HG02938 (cell line): ENCODE results near the gene KIF2A.
"Not testable (repeated sequence)": the region's sequence is repeated elsewhere in the genome, so short reads cannot be mapped to it uniquely, and the experiment has no call there.

ENCODE experiments used
- ATAC-seq: cut with Tn5 transposase; IDR thresholded peaks from one replicate; pipeline ENCODE4 v1.9.1; 2021; ENCODE audit warnings: mild to moderate bottlenecking, moderate library complexity; ENCODE audit not compliant: unreplicated experiment

KIF2A gene

DNA sequence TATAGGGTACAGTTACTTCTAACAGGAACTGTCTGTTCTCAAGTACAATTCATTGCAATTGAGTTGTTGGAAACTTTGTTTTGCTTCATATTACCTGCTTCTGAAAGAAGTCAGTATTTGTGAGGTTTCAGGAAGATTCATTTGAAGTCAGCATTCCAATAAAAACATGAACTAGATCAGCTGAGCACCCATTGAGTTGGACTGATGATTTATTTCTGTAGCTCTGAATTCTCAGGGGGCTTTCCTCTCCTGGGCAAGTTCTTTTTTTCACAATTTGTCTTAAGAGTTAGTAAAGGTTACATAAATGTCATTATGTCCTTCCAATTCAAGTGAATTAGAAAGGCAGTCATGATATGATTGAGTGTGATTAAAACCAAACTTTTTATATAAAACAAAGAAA, 16.2 kb upstream of the KIF2A start:
- no peak for ATAC-seq

GRCh38 chr5:62291829-62292228, 14.2 kb upstream of the KIF2A start:
- not testable (repeated sequence) for ATAC-seq

GRCh38 chr5:62296998-62297397, 9.0 kb upstream of the KIF2A start:
- no peak for ATAC-seq

DNA sequence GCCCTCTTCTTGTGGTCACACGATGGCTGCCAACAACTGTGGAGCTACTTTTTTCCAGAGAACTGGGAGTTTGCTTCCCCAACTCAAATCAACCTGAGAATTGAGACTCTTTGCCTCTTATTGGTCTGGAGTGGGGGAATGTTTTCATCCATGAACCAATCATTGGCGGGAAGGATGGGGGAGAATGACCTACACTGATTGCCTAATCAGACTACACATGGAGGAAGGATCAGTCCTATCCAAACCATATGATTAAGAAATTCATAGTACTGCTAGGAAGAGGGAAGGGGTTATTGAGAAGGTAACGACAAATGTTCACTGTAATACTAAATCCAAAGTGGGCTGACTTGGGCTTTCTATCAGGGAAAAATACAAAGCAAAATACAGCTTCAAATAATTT, 7.9 kb upstream of the KIF2A start:
- no peak for ATAC-seq

- no peak for ATAC-seq
Measured at GRCh38 chr5:62299101-62299500, 6.9 kb upstream of the KIF2A start.

- ATAC-seq: no peak
Measured at GRCh38 chr5:62299600-62299999, 6.4 kb upstream of the KIF2A start.

GRCh38 chr5:62305358-62305714, 670 bp upstream of the KIF2A start:
- ATAC-seq: no peak

- peak; percentile 20 for ATAC-seq
Measured at GRCh38 chr5:62306323-62306895, 403 bp downstream of the KIF2A start.

GRCh38 chr5:62306896-62307689, 1.1 kb downstream of the KIF2A start:
- ATAC-seq: peak; percentile 23

- ATAC-seq: no peak
Measured at GRCh38 chr5:62308439-62308838, 2.4 kb downstream of the KIF2A start.

DNA sequence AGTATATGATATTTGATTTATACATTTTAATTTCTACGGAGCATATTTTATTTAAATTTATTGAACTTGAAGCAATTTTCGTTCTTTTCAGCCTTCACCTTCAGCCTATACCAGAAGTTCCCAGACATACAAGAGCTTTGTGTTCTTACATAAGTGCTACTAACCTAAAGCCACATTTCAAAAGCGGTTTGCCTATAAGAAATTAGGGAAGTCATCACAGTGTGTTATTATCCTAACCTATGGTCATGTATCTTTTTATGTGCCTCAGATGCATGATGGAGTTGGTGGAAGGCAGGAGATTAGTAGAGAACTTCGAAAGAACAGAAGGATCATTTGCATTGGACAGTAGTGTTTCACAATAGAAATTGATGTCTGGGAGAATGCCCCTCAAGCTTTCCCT, 3.1 kb downstream of the KIF2A start:
- no peak for ATAC-seq

DNA sequence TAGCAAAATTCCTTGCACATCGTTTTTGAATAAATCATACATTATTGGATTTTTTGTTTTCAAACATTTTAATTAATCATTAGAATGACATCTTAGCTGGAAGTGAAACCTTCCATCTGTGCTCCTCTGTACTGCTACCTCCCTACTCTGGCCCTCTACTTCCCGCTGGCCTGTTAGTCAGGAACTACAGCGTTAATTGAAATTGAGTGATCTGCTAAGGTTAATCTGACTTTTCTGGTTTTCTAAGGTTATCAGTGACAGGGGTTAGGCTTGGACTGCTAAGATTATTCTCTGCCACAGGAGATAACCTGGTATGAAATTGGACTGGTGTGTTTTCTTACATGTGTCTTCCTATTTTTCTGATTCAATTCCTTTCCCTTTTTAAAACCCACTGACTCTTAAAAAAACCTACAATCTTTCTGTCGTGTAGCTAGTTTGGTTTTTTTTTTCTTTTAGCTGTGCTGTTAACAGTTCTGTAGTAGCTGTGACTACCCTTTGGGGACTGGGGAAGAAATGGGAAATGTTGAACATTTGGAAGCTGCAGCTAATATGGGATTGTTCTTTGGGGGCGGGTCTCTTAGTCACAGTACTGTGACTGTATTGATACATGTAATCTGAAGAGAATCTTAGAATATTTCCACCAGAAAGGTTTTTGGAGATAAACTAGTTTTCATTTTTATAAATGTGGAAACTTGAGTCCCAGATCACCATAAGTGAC, 4.6 kb downstream of the KIF2A start:
- ATAC-seq: no peak

DNA sequence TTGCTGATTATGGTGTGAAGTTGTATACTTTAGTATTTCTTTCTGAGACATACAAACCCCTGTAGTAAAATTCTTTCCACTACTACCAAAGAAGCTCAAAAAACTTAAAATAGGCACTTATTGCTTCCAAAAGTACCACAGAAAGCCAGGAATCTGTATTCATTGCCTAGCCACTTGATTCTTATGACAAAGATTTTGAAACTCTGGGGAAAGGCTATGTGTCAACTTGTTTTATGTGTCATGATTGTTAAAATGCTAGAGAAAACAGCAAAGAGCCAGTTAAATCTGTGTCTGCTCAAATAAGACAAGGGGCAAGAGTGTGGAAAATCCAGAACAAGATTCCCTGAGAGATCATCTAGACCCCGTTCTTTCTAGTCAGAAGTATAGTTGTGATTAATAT, 6.0 kb downstream of the KIF2A start:
- ATAC-seq: no peak

DNA sequence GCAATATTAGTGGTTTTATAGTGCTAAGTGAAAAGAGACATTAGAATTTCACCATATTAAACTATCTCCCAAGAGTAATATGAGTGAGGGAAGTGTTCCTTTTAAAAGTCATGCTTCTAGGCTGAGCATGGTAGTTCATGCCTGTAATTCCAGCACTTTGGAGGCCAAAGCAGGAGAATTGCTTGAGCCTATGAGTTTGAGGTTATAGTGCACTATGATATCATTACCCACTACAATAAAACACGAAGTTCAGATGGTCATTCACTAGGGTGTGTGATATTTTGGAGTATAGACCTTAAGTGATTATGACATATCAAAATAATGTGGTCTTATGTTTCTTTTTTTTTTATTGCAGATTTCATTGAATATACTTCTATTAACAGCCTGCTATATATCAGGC, 6.7 kb downstream of the KIF2A start:
- no peak for ATAC-seq

DNA sequence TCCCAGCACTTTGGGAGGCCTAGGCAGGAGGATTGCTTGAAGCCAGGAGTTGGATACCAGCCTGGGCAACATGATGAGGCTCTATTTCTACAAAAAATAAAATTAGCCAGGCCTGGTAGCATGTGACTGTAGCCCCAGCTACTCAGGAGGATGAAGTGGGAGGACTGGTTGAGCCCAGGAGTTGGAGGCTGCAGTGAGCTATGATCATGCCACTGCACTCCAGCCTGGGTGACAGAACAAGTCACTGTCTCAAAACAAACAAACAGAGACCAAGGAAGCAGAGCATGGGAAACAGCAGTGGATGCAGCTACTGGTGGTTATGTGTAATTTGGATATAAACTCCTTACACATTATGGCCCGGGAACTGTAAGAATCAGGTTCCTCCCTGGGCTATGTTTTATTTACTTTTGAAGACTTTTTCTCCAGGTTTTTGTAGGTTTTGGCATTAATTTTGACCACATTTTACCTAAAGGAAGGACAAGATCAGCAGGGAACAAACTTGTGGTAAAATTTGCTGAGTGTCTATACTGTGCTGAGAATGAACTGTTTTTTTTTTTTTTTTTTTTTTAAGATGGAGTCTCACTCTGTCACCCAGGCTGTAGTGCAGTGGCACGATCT, 8.3 kb downstream of the KIF2A start:
- no peak for ATAC-seq

DNA sequence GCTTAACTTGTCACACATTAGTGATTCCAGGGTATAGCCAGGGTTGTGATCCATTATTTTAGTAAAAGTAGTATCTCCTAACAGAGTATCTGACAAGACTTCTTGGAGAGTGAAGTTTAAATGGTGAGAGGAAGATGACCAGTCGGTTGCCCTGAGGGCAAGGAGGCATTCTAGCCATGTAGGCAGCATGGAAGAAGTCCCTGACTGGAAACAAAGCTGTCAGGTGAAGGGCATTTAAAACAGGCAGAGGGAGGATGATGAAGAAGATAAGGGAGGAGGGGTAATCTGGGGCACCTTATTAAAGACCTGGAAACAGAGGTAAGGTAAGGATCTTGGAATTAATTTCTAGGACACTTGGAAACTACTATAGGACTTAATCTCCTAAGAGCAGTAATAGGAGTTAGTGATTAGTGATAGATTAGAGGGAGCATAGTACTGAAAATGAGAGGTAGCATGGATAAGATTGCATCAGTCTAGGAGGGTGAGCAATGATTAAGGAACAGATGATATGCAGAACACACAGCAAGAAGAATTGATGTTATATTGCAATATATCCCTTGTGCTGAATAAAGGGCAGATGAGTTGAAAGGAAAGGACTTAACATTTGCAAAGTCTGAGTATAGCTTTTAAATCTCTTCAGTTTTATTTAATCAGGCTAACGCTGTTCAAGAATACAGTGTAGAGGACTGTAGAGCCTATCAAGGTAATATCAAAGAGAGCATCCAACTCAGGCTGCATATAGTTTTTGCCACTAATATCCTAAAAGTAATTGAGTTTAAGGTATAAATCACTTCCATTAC, 9.6 kb downstream of the KIF2A start:
- ATAC-seq: no peak

DNA sequence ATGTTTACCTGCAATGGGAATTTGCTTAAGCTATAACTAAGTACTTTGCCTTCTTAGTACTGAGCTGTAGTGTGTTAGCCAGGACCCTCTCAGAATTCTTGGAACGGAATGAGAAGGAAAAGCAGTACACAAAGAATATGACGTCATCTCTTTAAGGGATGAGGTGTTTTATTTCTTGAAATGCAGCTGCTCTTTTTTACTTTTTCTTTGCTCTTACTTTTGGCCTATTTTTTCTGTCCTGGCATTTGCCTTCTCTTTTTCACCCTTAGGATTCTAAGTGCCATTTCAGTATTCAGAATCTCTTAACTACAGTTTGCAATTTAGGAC, 10.1 kb downstream of the KIF2A start:
- no peak for ATAC-seq

DNA sequence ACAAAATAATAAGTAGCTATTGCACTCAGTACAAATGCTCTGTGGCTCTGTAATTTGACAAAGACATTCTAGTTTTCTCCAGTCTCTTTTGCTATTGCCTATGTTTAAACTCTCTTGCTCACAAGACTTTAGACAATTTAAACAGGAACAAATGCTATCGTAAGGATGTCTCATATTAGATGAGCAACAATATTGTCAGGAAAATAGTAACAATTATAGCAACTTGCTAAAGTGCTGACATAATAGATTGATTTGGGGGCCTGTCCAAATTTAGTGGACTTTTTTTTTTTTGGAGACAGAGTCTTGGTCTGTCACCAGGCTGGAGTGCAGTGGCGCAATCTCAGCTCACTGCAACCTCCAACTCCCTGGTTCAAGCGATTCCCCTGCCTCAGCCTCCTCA, 11.8 kb downstream of the KIF2A start:
- ATAC-seq: no peak

DNA sequence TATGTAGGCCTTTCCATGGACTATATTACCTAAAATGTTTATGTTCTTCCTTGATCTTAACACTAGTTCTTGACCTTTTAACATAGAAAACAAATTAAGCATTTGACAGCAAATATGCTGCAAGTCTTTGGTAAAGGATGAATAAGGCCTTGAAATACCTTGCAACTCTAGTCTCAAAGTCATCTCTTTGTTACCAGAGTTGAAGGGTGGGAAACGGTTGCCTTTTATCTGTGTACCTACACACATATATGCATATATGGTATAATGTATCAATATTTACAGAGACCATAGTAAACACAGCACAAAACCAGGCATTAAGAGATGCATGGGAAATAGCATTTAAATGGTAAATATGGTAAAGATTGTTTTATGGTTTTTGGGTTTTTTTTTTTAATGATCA, 16.5 kb downstream of the KIF2A start:
- no peak for ATAC-seq

DNA sequence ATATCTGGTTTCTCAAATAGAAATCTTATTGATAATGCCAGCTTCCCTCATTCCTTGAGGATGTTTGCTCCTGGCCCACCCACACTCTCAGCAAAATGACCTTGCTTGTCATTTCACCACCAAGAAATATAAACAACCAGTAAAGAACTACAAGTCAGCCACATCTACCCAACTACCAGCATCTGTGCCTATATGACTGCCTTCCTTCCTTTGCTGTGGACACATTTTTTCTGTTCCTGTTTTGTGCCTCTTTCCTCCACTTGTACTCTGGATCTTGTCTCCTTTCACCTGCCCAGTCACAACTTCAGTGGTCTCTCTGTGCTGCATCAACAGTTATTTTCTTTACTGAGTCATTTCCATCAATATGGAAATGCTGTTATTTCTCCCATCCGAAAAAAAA, 20.3 kb downstream of the KIF2A start:
- peak; percentile 81 for ATAC-seq

GRCh38 chr5:62326702-62327101, 20.7 kb downstream of the KIF2A start:
- ATAC-seq: no peak
